ENCODE data around the gene SYNE1. TPM values are rescaled to one million over a fixed set of nuclear protein-coding genes. Genes with fewer than 3 reads are reported as not detected.

The SYNE1 gene
- total RNA-seq, 2 experiments from 2014 or later: 74.6 to 140 TPM

GRCh38 chr6:152207915-152208714 is 429.0 kb downstream of the SYNE1 start:
- no peak for DNase-seq (ENCODE audit: low spot score)
- ChIA-PET CTCF (ENCODE audit: unreplicated experiment) (no interaction called here), POLR2A (no interaction called here)
- H3K9me2 ChIP-seq (ENCODE audit: insufficient read depth, low read length): no peaks in the 10 kb centered on the region
- H4K20me1 ChIP-seq (ENCODE audit: insufficient read depth, low read length): no peaks in the 10 kb centered on the region
- H3K79me2 ChIP-seq (ENCODE audit: insufficient read depth, low read depth, low read length): no peaks in the 10 kb centered on the region
- no peak overlapping the region for H3K27ac ChIP-seq (ENCODE audit: low read depth, low read length, poor library complexity, severe bottlenecking)
- H3K36me3 ChIP-seq (ENCODE audit: insufficient read depth, low read length): peaks cover 80% of the 10 kb centered on the region
- TF ChIP-seq, protein P1, sequence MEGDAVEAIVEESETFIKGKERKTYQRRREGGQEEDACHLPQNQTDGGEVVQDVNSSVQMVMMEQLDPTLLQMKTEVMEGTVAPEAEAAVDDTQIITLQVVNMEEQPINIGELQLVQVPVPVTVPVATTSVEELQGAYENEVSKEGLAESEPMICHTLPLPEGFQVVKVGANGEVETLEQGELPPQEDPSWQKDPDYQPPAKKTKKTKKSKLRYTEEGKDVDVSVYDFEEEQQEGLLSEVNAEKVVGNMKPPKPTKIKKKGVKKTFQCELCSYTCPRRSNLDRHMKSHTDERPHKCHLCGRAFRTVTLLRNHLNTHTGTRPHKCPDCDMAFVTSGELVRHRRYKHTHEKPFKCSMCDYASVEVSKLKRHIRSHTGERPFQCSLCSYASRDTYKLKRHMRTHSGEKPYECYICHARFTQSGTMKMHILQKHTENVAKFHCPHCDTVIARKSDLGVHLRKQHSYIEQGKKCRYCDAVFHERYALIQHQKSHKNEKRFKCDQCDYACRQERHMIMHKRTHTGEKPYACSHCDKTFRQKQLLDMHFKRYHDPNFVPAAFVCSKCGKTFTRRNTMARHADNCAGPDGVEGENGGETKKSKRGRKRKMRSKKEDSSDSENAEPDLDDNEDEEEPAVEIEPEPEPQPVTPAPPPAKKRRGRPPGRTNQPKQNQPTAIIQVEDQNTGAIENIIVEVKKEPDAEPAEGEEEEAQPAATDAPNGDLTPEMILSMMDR (conservative IDR thresholded peaks at IDR 0.05; ENCODE audit: low read length): no peak
- no peak for TF ChIP-seq EZH2phosphoT487 (IDR thresholded peaks at IDR 0.05; ENCODE audit: borderline replicate concordance, low read depth, low read length)
- no TSS peak for BruUV-seq (replicated peaks)
- intact Hi-C loops (cut with micrococcal nuclease; ENCODE audit: unreplicated experiment): loop anchor here (5.0 kb wide), 1 partner anchor 149 kb away; no protein-coding TSS in a partner anchor
- H3K4me3 ChIP-seq (ENCODE audit: low read depth, low read length, poor library complexity, severe bottlenecking): no peak overlapping the region
- no peaks in the 10 kb centered on the region for H3K9me3 ChIP-seq (ENCODE audit: low read length)
- no peaks in the 10 kb centered on the region for H3K4me1 ChIP-seq (ENCODE audit: insufficient read depth, low read length, poor library complexity, severe bottlenecking)
- no peak overlapping the region for H3K4me2 ChIP-seq (ENCODE audit: low read length)
- H2AFZ ChIP-seq (ENCODE audit: low read length): no peak overlapping the region

DNA sequence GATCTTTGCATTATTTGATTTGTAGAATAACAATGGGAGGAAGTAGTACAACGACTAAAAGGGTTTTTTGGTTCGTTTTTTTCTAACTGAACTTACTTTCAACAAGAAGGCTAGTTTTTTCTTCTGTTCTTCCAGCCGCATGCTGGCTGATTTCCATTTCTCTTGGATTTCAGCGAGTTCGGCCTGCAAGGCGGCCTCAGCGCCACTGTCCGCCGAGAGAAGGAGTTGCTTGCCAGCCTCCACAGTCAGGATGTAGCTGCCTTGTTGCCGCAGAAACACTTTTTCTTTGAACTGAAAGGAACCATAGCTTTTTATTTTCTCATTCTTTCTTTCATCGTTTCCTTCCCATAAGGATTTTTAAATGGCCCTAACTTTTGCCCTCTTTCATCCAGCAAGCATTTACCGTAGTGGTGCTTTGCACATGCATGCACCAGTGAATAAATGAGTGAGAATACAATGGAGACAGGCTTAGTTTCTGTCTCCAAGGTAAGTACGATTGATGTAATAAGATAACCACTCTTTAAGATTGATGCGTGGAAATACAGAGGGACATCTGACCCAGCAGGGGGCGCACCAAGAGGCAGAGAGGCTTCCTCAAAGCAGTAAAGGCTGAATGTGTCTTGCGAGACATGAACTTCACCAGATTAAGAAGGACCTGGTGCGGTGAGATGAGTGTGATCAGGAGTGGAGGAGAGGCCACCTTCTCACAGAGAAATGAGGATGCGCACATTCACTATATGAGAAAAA is 430.9 kb downstream of the SYNE1 start:
- TF ChIP-seq EZH2phosphoT487 (IDR thresholded peaks at IDR 0.05; ENCODE audit: borderline replicate concordance, low read depth, low read length): no peak
- TF ChIP-seq, protein P1 (conservative IDR thresholded peaks at IDR 0.05; ENCODE audit: low read length): peak; percentile 81

More for the DNA sequence above, 430.9 kb downstream of the SYNE1 start:
- Histone ChIP-seq H3K79me2 (ENCODE audit: insufficient read depth, low read depth, low read length) (no peaks in the 10 kb centered on the region), H3K9me3 (ENCODE audit: low read length) (no peaks in the 10 kb centered on the region), H3K4me2 (ENCODE audit: low read length) (no peak overlapping the region), H3K27ac (ENCODE audit: low read depth, low read length, poor library complexity, severe bottlenecking) (no peak overlapping the region), H3K4me3 (ENCODE audit: low read depth, low read length, poor library complexity, severe bottlenecking) (no peak overlapping the region), H3K36me3 (ENCODE audit: insufficient read depth, low read length) (peaks cover 79% of the 10 kb centered on the region), H4K20me1 (ENCODE audit: insufficient read depth, low read length) (no peaks in the 10 kb centered on the region), H3K9me2 (ENCODE audit: insufficient read depth, low read length) (no peaks in the 10 kb centered on the region), H2AFZ (ENCODE audit: low read length) (no peak overlapping the region), H3K4me1 (ENCODE audit: insufficient read depth, low read length, poor library complexity, severe bottlenecking) (no peaks in the 10 kb centered on the region)
- BruUV-seq (replicated peaks): no TSS peak
- peak; percentile 32 for DNase-seq (ENCODE audit: low spot score)
- ChIA-PET CTCF (ENCODE audit: unreplicated experiment) (no interaction called here), POLR2A (interaction anchor here (0.7 to 1.1 kb wide), 3 partner anchors 14 to 49 kb away, joined by 3 to 5 read pairs (median 3); no protein-coding TSS in a partner anchor)
- intact Hi-C loops (cut with micrococcal nuclease; ENCODE audit: unreplicated experiment): loop anchor here (5.0 kb wide), 1 partner anchor 151 kb away; no protein-coding TSS in a partner anchor

Measured in OCI-LY7 (cell line).